NCI-H1930 (cell line): ENCODE measurements around the gene CLOCK.

Experiments used
- DNase-seq, 2 experiments: peaks; one replicate each; lab custom pipeline; 2025; lab: John Stamatoyannopoulos, UW

Gene CLOCK

GRCh38 chr4:55416176-55416575 is 130.5 kb downstream of the CLOCK start:
- DNase-seq = no peak

- DNase-seq = no peak
Observed at GRCh38 chr4:55411621-55412020, 135.1 kb downstream of the CLOCK start.

GRCh38 chr4:55410431-55410830 is 136.3 kb downstream of the CLOCK start:
- DNase-seq = no peak

GRCh38 chr4:55409468-55410171 is 137.1 kb downstream of the CLOCK start:
- DNase-seq = no peak

- no peak for DNase-seq
Observed at GRCh38 chr4:55407764-55408163, 138.9 kb downstream of the CLOCK start.

GRCh38 chr4:55407119-55407518 is 139.6 kb downstream of the CLOCK start:
- DNase-seq = no peak

GRCh38 chr4:55406545-55406944 is 140.2 kb downstream of the CLOCK start:
- no peak for DNase-seq

GRCh38 chr4:55405073-55405472 is 141.6 kb downstream of the CLOCK start:
- DNase-seq = no peak

- no peak for DNase-seq
Observed at GRCh38 chr4:55399581-55399980, 147.1 kb downstream of the CLOCK start.

- no peak for DNase-seq
Observed at GRCh38 chr4:55398966-55399365, 147.7 kb downstream of the CLOCK start.

- no peak for DNase-seq
Observed at GRCh38 chr4:55398461-55398860, 148.2 kb downstream of the CLOCK start.

- no peak for DNase-seq
Observed at GRCh38 chr4:55397520-55398321, 149.0 kb downstream of the CLOCK start.

- no peak for DNase-seq
Observed at GRCh38 chr4:55397126-55397436, 149.6 kb downstream of the CLOCK start.

GRCh38 chr4:55396308-55397125 is 150.2 kb downstream of the CLOCK start:
- no peak for DNase-seq

- DNase-seq = peak; percentile 85
Observed at GRCh38 chr4:55395529-55396307, 151.0 kb downstream of the CLOCK start, which contains the start of gene TMEM165. Gene TMEM165, plus strand, starts transcription at chr4:55395957. Its CDS starts 233 bp downstream, at chr4:55396190.

- DNase-seq = no peak
Observed at GRCh38 chr4:55395218-55395528, 151.5 kb downstream of the CLOCK start.

GRCh38 chr4:55393461-55394320 is 153.0 kb downstream of the CLOCK start:
- no peak for DNase-seq

GRCh38 chr4:55386840-55387239 is 159.9 kb downstream of the CLOCK start:
- DNase-seq = no peak

- DNase-seq = no peak
Observed at GRCh38 chr4:55386073-55386472, 160.6 kb downstream of the CLOCK start.

- DNase-seq = no peak
Observed at GRCh38 chr4:55385201-55385649, 161.5 kb downstream of the CLOCK start.

GRCh38 chr4:55382488-55383003 is 164.2 kb downstream of the CLOCK start:
- no peak for DNase-seq
